ENCODE results near the gene ZNF292.
"Not testable (repeated sequence)": the region's sequence is repeated elsewhere in the genome, so short reads cannot be mapped to it uniquely, and the experiment has no call there.

The ZNF292 gene

DNA sequence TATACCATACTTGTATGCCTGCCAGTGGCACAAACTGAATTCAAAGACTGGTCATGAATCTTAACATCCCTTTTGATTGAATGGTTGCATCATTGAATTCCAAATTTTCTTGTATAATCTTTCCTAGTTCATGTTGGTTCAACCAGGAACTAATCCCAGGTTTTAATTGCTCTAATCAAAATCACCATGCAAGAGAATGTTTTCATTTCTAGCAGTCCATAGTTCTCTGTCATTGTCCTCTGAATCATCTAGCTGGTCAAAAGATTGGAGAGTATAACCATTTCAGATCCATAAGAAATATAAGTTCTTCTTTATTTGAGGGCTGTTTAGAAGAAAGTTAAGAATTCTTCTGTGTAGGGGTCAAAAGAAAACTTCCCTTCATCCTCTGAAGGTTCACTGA lies 57.2 kb downstream of the ZNF292 start:
- DNase-seq (ENCODE audit: low read depth): no peak

DNA sequence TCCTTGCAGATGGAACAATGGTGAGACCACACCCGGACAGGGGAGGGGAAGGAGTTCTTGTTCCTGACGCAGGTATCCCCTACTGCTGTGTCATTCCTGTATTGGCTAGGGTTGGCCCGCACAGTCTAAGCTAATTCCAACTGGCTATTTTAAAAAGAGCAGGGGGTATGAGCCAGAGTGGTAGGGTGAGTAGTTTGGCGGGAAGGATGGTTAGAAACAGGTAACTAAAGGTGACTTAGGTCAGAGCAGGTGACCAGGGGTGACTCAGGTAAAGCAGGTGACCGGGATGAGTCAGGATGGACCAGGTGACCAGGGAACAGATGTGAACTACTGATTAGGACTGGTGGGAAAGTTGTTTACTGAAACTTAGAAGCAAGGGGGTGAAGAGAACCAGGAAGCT lies 58.0 kb downstream of the ZNF292 start:
- DNase-seq (ENCODE audit: low read depth): no peak

DNA sequence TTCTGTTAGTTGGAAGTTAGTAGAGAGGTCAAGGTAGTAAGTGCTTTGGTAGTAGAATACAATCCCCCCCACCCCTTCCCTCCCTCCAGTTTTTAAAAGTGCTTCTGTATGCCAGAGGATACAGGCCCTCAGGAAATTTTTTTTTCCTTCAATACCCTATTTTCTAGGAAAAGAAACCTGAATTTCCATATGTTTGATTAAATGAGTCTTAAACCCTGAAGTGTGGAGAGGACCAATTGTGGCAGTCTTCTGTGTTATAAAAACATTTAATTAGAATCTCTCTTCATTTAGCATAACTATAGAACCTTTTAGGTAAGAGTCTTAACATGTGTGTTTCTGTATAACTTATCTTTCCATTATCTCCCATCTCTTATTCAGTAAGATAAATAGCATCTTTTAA lies 59.5 kb downstream of the ZNF292 start:
- no peak for DNase-seq (ENCODE audit: low read depth)

DNA sequence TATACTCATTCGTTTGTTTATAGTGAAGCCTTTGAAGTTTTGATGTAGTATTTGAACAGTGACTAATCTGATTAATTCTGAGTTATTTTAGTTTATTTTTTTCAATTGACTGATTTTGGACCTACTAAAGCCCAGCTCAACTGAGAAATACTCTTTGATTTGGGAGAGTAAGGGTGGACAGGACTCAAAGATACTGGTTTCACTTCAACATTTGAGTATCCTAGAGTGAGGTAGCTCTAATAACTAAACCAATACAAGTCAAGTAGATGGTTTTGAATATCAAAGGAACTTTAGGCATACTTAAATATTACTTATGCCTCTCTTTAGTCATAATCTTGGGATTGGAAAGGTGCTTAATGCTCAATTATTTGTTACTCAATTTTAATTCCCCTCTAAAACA lies 65.6 kb downstream of the ZNF292 start:
- DNase-seq (ENCODE audit: low read depth): no peak

DNA sequence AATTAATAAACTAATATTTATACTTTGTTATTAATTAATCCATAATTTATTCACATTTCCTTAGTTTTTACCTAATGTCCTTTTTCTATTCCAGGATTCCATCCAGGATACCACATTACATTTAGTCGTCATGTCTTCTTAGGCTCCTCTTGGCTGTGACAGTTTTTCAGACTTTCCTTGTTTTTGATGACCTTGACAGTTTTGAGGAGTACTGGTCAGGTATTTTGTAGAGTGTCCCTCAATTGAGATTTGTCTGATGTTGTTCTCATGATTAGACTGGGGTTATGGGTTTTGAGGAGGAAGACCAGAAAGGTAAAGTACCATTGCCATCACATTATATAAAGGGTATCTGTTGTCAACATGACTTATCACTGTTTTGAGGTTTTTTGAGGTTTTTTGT lies 67.3 kb downstream of the ZNF292 start:
- no peak for DNase-seq (ENCODE audit: low read depth)

DNA sequence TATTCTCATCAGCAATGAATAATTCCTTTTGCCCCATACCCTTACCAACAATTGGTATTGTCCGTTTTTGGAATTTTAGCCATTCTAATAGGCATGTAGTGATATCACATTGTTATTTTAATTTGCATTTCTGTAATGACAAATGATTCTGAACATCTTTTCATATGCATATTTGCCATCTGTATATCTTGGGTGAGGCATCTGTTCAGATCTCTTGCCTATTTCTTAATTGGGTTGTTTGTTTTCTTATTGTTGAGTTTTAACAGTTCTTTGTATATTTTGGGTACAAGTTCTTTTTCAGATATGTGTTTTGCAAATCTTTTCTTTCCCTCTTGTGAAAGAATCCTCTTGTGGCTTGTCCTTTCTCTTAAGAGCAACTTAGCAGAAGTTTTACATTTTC lies 69.6 kb downstream of the ZNF292 start:
- DNase-seq (ENCODE audit: low read depth): no peak

DNA sequence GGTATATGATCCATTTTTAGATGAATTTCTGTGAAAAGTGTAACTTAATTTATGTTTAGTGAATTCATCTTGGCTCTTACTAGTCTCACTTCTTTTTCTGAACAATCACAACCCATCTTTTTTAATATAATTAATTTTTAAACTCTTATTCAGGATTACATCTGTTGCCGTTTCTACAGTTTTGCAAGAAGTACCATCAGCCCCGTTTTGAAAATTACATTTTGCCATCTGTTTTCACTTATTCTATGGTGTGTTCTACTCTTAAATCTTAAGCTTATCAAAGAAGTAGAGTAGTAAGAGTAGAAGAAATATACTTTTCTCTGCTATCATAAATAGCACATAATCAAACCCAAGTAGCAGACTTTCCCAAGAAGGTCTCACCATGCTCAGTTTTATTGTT lies 70.1 kb downstream of the ZNF292 start:
- DNase-seq (ENCODE audit: low read depth): no peak

DNA sequence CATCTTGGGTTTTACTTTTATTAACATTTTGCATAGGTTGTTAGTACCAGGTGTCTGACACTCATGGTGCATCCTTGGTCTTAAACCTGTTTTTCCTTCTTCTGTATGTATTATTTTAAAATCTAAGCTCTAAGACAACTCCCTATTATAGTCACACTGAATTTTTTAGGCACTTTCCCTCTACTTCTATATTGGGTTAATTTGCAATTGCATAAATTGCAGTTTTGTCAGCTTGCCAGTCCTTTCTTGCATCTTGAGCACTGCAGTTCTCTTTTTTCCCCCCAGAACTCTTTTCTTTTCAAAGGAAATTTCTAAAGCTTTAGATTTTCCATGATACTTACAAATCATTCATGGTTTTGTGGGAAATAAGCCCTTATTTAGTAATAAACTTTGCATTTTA lies 70.6 kb downstream of the ZNF292 start:
- DNase-seq (ENCODE audit: low read depth): no peak

DNA sequence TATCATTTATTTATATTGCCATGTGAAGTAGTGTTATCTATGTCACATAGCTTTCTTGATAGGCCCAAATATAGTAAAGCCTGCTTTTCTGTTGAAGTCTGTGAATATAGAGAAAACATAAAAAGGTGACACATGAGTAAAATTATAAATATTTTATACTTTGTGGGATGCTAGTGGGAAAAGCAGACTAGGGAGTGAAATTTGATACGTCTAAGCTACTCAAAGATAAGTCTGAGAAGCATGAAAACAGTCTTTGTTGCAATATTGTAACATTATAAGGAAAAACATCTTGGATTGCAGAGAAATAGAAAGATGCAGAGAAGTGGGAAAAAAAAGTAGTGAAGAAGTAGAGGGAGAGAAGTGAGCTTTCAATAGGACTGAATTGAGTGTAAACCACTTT lies 75.4 kb downstream of the ZNF292 start:
- no peak for DNase-seq (ENCODE audit: low read depth)

DNA sequence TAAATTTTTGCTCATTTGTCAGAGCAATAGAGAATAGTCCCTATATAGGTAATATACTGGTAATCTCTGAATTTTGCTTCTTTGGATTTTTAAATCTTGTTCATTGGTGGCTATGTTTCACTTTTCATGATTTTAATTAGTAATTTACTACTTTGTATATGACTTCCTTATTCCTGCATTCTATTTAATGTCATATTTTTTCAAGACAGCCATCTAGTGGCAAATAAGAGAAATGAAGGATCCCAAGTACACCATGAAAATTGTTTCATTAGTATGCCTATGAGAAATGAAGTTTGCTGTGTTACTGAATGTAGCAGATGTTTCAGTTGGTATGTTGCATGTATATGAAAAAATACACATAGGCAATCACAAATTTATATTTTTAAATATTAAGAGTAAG lies 82.4 kb downstream of the ZNF292 start:
- no peak for DNase-seq (ENCODE audit: low read depth)

DNA sequence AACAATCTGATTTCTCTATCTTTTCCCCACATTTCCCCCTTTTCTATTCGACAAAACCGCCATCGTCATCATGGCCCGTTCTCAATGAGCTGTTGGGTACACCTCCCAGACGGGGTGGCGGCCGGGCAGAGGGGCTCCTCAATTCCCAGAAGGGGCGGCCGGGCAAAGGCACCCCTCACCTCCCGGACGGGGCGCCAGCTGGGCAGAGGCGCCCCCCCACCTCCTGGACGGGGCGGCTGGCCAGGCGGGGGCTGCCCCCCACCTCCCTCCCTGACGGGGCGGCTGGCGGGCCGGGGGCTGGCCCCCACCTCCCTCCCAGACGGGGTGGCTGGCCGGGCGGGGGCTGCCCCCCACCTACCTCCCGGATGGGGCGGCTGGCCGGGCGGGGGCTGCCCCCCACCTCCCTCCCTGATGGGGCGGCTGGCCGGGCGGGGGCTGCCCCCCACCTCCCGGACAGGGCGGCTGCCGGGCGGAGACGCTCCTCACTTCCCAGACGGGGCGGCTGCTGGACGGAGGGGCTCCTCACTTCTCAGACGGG lies 83.8 kb downstream of the ZNF292 start:
- DNase-seq (ENCODE audit: low read depth): not testable (repeated sequence)

DNA sequence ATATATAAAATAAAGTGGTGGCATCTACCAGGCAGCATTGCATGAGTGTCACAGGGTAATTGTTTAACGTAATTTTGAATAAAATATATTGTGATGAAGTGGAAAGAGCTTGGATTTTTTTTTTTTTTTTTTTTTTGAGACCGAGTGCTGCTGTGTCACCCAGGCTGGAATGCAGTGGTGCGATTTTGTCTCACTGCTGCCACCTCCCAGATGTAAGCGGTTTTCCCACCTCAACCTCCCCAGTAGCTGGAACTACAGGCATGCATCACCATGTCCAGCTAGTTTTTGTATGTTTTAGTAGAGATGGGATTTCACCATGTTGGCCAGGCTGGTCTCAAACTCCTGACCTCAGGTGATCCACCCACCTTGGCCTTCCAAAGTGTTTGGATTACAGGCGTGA lies 85.9 kb downstream of the ZNF292 start:
- DNase-seq (ENCODE audit: low read depth): no peak

DNA sequence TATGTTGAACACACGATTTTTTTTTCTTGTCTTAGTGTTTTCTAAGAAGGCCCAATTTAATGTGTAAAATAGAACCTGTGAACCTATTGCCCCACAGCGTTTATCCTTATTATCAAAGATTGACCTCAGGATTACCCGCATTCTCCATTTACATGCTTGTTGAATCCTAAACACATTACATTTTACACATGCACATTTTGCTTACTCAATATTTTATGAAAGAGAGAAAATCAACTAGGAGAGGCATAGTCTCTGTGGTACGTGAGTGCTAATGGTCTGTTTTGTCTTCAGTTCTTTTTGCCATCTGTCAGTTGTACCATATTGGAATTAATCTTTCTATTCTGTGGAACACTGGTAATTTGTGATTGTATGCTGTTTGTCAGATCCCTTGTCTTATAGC lies 86.9 kb downstream of the ZNF292 start:
- no peak for DNase-seq (ENCODE audit: low read depth)

DNA sequence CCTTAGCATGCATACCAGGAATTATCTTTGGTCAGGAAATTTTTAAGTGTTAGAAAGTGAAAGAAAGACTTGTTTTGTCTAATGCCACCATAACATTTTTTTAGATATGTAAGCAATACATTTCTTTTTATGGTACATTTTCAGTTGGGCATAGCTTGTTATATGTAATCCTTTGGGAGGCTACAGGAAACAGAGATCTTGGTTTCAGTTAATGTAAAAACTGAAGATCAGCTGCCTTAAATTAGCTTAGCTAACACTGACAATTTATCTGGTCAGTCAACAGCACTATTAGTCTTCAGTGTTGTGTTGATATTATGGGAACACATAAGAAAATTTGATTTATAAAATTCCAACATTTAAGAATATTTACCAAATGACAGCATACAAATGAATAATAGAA lies 88.4 kb downstream of the ZNF292 start:
- DNase-seq (ENCODE audit: low read depth): no peak

DNA sequence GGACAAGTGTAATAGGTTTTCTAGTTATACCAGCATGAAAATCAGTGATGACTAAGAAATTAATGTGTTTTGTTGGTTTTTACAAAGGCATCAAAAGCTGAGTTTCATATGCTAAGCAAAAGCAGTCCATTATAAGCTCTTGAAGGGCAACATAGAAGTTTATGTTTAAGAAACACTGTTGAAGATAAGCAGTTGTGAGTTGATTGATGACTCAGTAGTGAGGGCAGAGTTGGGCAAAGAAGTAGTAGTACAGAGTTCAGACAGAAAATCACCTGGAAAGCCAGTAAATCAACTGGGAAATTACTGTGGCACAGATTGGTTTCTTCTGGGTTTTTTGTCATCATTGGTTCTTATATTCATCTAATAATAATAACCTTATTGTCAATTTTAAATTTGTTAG lies 89.0 kb downstream of the ZNF292 start:
- DNase-seq (ENCODE audit: low read depth): no peak

DNA sequence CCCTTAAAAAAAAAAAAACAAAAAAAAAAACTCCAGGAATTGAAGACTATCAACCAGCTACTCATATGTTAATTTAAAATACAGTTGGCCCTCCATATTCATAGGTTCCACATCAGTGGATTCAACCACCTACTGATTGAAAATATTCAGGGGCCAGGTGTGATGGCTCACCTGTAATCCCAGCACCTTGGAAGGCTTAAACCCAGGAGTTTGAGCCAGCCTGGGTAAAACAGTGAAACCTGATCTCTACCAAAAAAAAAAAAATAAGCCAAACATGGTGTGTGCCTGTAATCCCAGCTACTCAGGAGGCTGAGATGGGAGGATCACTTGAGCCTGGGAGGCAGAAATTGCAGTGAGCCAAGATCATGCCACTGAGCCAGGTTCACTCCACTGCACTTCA lies 94.7 kb downstream of the ZNF292 start:
- no peak for DNase-seq (ENCODE audit: low read depth)

DNA sequence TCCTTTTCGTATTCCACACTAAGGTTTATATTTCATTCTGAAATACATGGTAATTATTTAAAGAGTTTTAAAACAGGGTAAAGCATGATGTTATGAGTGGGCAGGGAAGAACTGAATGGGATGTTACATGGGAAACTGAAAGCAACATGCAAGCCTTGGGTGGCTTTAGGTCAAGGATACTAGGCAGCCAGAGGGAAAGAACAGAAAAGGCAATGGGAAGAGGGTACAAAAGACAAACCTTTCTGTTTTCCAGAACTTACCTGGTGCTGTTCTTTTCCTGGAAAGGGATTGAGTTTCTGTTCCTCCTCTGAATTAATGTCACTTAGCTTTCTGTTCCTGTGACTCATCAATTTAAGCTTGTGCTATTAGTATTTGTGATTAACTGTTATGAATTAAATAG lies 95.9 kb downstream of the ZNF292 start:
- DNase-seq (ENCODE audit: low read depth): no peak

DNA sequence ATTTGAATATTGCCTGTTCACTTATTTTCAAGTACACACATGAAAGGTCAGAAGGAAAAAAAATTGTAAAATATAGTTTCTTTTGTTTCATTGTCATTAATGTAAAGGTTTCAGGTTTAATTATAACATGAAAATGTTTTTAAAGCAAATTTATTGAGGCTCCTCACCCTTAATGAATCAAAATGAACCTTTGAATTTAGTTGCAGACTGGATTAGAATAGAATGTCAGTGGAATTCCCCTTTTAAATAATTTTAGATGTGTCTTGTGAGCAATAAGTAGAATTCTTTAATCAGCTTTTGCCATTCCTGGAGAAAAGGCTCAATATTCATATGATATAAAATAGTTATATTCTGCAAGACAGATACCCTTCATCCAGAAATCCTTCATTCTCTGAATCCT lies 96.4 kb downstream of the ZNF292 start:
- DNase-seq (ENCODE audit: low read depth): no peak

DNA sequence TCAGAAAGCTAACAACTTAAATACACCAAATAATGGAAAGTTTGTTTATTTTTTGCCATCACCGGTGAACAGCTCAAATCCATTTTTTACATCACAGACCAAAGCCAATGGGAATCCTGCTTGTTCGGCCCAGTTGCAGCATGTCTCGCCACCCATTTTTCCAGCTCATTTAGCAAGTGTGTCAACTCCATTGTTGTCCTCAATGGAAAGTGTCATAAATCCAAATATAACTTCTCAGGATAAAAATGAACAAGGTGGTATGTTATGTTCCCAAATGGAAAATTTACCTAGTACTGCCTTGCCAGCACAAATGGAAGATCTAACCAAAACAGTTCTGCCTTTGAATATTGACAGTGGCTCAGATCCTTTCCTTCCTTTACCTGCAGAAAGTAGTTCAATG lies 101.7 kb downstream of the ZNF292 start:
- DNase-seq (ENCODE audit: low read depth): no peak

DNA sequence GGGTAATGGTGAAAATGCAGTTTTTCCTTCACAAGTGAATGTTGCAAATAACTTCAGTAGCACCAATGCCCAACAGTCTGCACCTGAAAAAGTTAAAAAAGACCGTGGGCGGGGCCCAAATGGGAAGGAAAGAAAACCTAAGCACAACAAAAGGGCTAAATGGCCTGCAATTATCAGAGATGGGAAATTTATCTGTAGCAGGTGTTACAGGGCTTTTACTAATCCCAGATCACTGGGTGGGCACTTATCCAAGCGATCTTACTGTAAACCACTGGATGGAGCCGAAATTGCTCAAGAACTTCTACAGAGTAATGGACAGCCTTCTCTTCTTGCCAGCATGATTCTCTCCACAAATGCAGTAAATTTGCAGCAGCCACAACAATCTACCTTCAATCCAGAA lies 102.2 kb downstream of the ZNF292 start:
- no peak for DNase-seq (ENCODE audit: low read depth)

DNA sequence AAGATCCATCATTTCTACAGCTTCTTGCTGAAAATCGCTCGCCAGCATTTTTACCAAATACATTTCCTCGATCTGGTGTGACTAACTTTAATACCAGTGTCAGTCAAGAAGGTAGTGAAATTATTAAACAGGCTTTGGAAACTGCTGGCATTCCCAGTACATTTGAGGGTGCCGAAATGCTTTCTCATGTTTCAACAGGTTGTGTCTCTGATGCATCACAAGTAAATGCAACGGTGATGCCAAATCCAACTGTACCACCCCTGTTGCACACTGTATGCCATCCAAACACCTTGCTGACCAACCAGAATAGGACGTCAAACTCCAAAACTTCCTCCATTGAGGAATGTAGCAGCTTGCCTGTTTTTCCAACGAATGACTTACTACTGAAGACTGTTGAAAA lies 102.6 kb downstream of the ZNF292 start:
- no peak for DNase-seq (ENCODE audit: low read depth)

DNA sequence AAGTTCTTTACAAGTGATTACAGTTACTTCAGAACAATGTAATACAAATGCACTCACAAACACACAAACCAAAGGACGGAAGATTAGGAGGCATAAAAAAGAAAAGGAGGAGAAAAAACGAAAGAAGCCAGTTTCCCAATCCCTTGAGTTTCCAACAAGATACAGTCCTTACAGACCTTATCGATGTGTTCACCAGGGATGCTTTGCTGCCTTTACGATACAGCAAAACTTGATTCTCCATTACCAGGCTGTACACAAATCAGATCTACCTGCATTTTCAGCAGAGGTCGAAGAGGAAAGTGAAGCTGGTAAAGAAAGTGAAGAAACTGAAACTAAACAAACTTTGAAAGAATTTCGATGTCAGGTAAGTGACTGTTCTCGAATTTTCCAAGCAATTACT lies 104.4 kb downstream of the ZNF292 start:
- DNase-seq (ENCODE audit: low read depth): no peak

DNA sequence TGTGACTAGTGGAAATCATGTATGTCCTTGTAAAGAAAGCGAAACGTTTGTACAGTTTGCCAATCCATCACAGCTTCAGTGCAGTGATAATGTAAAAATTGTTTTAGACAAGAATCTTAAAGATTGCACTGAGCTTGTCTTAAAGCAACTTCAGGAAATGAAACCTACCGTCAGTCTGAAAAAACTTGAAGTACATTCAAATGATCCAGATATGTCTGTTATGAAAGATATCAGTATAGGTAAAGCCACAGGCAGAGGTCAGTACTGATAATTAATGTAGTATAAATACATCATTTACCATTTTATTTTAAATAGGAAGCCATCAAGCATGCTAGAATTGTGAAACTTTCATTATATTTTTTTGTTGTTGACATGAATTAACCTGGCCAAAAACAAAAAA lies 106.2 kb downstream of the ZNF292 start:
- no peak for DNase-seq (ENCODE audit: low read depth)

DNA sequence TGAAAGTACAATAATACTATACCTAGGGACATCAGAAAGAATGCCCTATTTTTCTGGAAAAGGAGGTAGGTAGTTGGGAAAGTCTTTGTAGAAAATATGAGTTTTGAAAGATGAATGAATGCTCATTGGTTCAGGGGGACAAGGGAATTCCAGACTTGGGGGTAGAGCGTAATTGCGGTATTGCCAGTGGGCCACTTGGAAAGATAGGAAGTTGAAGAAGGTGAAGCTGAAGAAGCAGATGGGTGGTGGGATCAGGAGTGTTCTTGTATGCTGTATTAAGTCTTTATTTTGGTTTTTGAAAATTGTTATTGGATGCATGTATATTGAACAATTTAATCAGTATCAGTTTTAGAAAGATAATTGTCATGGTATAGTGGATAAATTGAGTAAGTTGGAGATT lies 109.1 kb downstream of the ZNF292 start:
- no peak for DNase-seq (ENCODE audit: low read depth)

DNA sequence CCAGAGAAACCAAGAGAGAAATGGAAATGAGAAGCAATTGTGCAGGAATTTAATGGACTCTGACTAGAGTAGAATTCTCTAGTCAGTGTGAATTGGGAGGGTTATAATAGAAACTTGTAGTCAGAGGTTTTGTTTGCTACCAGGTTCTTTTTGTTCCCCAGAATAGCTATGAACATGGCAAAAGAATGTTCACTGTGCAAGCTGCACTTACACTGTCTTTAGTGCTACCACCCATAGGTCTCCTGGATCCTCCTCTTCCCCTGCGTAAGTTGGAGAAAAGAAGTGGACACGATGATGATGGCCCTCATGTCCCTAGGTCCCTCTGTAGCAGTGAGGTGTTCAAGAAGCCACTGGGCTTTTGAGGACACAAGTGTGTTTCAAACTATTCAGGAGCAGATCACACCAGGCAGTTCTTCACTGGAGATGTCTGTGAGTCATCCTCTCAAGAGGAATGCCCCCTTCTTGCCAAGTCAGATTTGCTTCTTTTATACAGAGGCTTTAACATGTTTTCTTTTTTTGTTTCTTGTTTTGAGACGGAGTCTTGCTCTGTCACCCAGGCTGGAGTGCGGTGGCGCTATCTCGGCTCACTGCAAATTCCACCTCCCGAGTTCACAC lies 119.4 kb downstream of the ZNF292 start:
- DNase-seq (ENCODE audit: low read depth): no peak
